ENCODE measurements around the gene MPP3. TPM values are rescaled to one million over a fixed set of nuclear protein-coding genes. Genes with fewer than 3 reads are reported as not detected.

The MPP3 gene
- total RNA-seq, 1 experiment from 2014 or later = 34.3 TPM

DNA sequence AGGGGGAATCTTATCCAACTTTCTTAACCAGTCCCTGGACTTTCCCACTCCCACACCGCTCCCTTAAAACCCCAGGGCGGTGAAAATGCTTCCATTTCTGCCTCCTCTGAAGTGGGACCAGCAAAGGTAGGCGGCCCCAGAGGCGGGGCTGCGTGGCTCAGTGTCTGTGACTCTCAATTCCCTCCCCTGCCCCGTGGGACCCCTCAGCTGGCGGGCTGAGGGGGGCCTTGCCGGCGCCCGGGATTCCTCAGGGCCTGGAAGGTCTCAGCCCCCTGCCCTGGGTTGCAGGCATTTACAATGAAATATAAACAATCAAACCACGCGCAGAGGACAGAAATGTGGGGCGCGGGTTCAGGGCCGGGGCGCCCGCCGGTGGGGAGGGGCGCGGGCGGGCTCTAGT is 78.0 kb downstream of the MPP3 start:
- no peaks in the 10 kb centered on the region for H4K20me1 ChIP-seq (ENCODE audit: low read length)
- no TSS peak for BruUV-seq (replicated peaks)
- no peaks in the 10 kb centered on the region for H3F3A ChIP-seq (ENCODE audit: low read length, unreplicated experiment)
- H2AFZ ChIP-seq (ENCODE audit: low read length) = peak overlapping the region; percentile 54
- intact Hi-C loops (cut with micrococcal nuclease) = no loop called here
- H3K79me2 ChIP-seq (ENCODE audit: low read length) = no peaks in the 10 kb centered on the region
- H3K27ac ChIP-seq (ENCODE audit: low read length) = no peak overlapping the region
- H3K9me3 ChIP-seq (ENCODE audit: low read length) = no peaks in the 10 kb centered on the region
- H3K9ac ChIP-seq (ENCODE audit: low read length) = no peak overlapping the region
- no peaks in the 10 kb centered on the region for H3K9me2 ChIP-seq (replicated peaks; ENCODE audit: low read length)
- DNase-seq = no peak
- no peak for ATAC-seq
- no peaks in the 10 kb centered on the region for H3K36me3 ChIP-seq (ENCODE audit: low read depth, low read length)
- CTCF ChIA-PET = interaction anchor here (1.0 kb wide), 1 partner anchor 61 kb away, joined by 5 read pairs; no protein-coding TSS in a partner anchor
- peak overlapping the region; percentile 19; the same call in 1 of the 2 replicates for H3K4me3 ChIP-seq (ENCODE audit: low read length)
- peaks cover 41% of the 10 kb centered on the region for H3K4me1 ChIP-seq (ENCODE audit: insufficient read depth, low read length)
- TF ChIP-seq EZH2 (IDR thresholded peaks at IDR 0.05; ENCODE audit: low read length, unreplicated experiment) = no peak
- TF ChIP-seq, protein P1, sequence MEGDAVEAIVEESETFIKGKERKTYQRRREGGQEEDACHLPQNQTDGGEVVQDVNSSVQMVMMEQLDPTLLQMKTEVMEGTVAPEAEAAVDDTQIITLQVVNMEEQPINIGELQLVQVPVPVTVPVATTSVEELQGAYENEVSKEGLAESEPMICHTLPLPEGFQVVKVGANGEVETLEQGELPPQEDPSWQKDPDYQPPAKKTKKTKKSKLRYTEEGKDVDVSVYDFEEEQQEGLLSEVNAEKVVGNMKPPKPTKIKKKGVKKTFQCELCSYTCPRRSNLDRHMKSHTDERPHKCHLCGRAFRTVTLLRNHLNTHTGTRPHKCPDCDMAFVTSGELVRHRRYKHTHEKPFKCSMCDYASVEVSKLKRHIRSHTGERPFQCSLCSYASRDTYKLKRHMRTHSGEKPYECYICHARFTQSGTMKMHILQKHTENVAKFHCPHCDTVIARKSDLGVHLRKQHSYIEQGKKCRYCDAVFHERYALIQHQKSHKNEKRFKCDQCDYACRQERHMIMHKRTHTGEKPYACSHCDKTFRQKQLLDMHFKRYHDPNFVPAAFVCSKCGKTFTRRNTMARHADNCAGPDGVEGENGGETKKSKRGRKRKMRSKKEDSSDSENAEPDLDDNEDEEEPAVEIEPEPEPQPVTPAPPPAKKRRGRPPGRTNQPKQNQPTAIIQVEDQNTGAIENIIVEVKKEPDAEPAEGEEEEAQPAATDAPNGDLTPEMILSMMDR (conservative IDR thresholded peaks at IDR 0.05; ENCODE audit: low read depth, low read length) = no peak
- TF ChIP-seq EZH2phosphoT487 (IDR thresholded peaks at IDR 0.05; ENCODE audit: borderline replicate concordance, low read length) = no peak
- POLR2A ChIA-PET (ENCODE audit: unreplicated experiment) = no interaction called here
- H3K27me3 ChIP-seq (ENCODE audit: low read length) = no peaks in the 10 kb centered on the region
- H3K4me2 ChIP-seq (ENCODE audit: low read length) = peak overlapping the region; percentile 54

DNA sequence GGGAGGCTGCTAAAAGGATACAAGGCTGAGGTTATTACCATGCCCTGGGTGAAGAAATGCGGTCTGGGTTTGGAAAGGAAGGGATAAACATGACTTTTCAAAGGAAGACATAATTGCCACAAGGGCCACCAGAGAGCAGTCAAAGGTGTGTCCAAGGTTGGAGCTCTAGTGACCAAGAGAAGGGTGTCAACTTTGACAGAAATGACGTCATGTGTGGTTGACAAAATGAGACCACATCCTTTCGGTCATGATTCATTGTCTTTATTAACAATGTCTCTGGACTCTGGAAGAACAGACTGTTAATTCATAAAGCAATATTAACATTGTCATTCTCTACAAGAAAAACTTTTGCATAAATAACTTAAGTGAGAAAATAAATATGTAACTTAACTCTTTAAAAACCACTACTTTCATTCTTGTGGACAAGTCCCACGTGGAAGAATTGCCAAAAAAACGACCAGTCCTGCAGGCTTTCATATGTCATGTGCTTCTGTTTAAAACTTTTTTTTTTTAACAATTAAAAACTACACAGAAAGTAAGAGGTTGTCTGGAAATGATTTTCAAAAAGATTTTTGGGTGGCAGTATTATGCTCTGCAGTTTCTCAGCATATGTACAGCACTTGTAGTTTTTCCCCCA is 79.3 kb downstream of the MPP3 start:
- CTCF ChIA-PET = no interaction called here

More for the DNA sequence above, 79.3 kb downstream of the MPP3 start:
- no peak overlapping the region for H2AFZ ChIP-seq (ENCODE audit: low read length)
- intact Hi-C loops (cut with micrococcal nuclease) = no loop called here
- TF ChIP-seq EZH2phosphoT487 (IDR thresholded peaks at IDR 0.05; ENCODE audit: borderline replicate concordance, low read length) = no peak
- TF ChIP-seq, protein P1 (conservative IDR thresholded peaks at IDR 0.05; ENCODE audit: low read depth, low read length) = peak; percentile 42
- DNase-seq = peak; percentile 88
- no TSS peak for BruUV-seq (replicated peaks)
- H3K9me3 ChIP-seq (ENCODE audit: low read length) = no peaks in the 10 kb centered on the region
- H3K4me3 ChIP-seq (ENCODE audit: low read length) = no peak overlapping the region
- H3K4me1 ChIP-seq (ENCODE audit: insufficient read depth, low read length) = peaks cover 43% of the 10 kb centered on the region
- no peaks in the 10 kb centered on the region for H3F3A ChIP-seq (ENCODE audit: low read length, unreplicated experiment)
- no peaks in the 10 kb centered on the region for H3K36me3 ChIP-seq (ENCODE audit: low read depth, low read length)
- H3K79me2 ChIP-seq (ENCODE audit: low read length) = no peaks in the 10 kb centered on the region
- peak overlapping the region; percentile 21 for H3K4me2 ChIP-seq (ENCODE audit: low read length)
- H3K9me2 ChIP-seq (replicated peaks; ENCODE audit: low read length) = no peaks in the 10 kb centered on the region
- POLR2A ChIA-PET (ENCODE audit: unreplicated experiment) = interaction anchor here (0.6 to 0.7 kb wide), 2 partner anchors 19 to 295 kb away, joined by 4 read pairs; no protein-coding TSS in a partner anchor
- no peaks in the 10 kb centered on the region for H3K27me3 ChIP-seq (ENCODE audit: low read length)
- peak overlapping the region; percentile 19; the same call in 1 of the 2 replicates for H3K9ac ChIP-seq (ENCODE audit: low read length)
- peak; percentile 54 for ATAC-seq
- H3K27ac ChIP-seq (ENCODE audit: low read length) = peak overlapping the region; percentile 54
- H4K20me1 ChIP-seq (ENCODE audit: low read length) = no peaks in the 10 kb centered on the region

Other genes starting within 250 kb of the MPP3 start
- gene MEOX1, start 171.2 kb downstream of the MPP3 start, total RNA-seq (2014; rRNA removed) = 0.84 TPM in 1 of 2 replicates, not detected in the other
- not detected in 2 replicates for gene SOST, start 74.4 kb downstream of the MPP3 start, total RNA-seq (2014; rRNA removed)
- 48.6 and 50.7 TPM in 2 replicates for gene DUSP3, start 54.2 kb downstream of the MPP3 start, total RNA-seq (2014; rRNA removed)
- 0.12 and 0.29 TPM in 2 replicates for gene CFAP97D1, start 52.7 kb downstream of the MPP3 start, total RNA-seq (2014; rRNA removed)
- not detected in 2 replicates for gene CD300LG, start 14.0 kb upstream of the MPP3 start, total RNA-seq (2014; rRNA removed)
- gene MPP2, start 74.4 kb upstream of the MPP3 start, total RNA-seq (2014; rRNA removed) = 7.7 and 8.2 TPM in 2 replicates
- gene PPY, start 109.3 kb upstream of the MPP3 start, total RNA-seq (2014; rRNA removed) = not detected in 2 replicates
- gene PYY, start 120.8 kb upstream of the MPP3 start, total RNA-seq (2014; rRNA removed) = not detected in 2 replicates
- gene NAGS, start 171.5 kb upstream of the MPP3 start, total RNA-seq (2014; rRNA removed) = 13.5 and 14.3 TPM in 2 replicates
- 75.5 and 85.8 TPM in 2 replicates for gene TMEM101, start 181.8 kb upstream of the MPP3 start, total RNA-seq (2014; rRNA removed)
- gene LSM12, start 233.5 kb upstream of the MPP3 start, total RNA-seq (2014; rRNA removed) = 118 and 123 TPM in 2 replicates
- 60.1 and 69.5 TPM in 2 replicates for gene G6PC3, start 237.6 kb upstream of the MPP3 start, total RNA-seq (2014; rRNA removed)